TTC549 (cell line): ENCODE results near the gene CHST2.

Experiments
- FAIRE-seq: peaks from 2 replicates; lab custom pipeline; 2012; peaks lifted over from hg19 to GRCh38; lab: Jason Lieb, UNC

CHST2 gene

DNA sequence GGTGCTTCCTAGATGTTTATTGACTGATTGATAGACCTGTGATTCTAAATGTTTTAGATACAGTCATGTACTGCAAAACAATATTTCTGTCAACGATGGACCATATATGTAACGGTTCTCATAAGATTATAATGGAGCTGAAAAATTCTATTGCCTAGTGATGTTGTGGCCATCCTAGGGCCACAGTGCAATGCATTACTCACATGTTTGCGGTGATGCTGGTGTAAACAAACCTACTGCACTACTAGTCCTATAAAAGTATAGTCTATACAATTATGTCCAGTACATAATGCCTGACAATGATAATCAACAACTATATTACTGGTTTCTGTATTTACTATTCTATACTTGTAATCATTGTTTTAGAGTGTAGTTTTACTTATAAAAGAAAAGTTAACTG lies 46.8 kb downstream of the CHST2 start:
- FAIRE-seq: no peak

DNA sequence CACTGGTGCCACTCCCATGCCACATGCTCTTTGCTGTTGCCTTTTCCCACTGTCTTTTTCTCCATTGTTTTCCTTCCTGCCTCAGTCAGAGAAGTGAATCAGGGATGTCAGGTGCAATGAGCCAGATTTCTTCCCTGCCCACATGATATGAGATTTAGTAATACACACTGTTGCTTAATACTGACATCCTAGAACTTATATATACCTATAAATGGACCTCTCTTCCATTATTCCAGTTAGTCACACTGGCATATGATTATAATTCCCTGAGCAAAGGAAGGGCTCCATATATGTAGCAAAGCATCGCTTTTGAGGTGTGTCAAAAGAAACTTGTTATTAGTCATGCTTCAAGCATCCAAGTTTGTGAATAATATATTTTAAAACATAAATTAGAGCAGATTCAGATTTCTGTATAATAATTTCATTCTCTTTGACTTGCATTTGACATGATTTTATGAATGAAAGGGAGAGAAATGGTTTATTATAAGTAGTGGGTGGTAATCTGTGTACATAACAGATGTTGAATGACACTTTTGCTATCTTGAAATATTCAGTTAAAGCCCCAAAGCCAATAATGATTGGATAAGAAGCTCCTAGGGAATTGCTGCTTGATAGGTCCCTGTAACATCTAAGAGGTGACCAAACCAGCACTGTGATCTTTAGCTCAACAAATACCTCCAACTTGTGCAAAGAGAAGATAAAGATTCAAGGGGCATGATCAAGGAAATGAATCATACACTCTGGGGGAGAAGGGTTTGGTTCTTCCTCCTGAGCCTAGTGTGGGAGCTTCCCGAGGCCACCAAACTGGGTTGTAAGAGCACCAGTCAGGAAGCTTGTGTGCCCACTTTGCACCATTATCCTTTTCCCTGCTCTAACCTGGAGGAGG lies 48.6 kb downstream of the CHST2 start:
- FAIRE-seq: no peak

GRCh38 chr3:143168855-143169192 lies 49.3 kb downstream of the CHST2 start:
- FAIRE-seq: no peak

GRCh38 chr3:143170074-143170473 lies 50.5 kb downstream of the CHST2 start:
- FAIRE-seq: no peak

DNA sequence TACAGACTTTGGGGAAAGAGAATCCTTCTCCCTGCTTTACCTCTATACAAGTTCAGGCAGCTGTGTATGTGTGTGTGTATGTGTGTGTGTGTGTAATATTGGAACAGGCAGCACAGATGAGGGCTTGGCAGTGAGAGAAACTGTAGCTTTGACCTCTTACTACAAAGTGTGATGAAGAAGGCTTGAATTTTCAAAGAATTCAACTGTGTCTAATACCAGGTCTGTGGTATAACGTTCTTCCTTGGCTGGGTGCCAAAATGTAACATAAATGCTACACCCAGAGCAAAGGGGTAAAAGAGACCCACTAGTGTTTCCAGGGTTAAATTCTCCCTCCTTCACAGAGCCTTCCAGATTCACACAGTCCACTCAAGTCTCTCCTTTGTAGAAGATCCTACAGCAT lies 51.1 kb downstream of the CHST2 start:
- FAIRE-seq: no peak

DNA sequence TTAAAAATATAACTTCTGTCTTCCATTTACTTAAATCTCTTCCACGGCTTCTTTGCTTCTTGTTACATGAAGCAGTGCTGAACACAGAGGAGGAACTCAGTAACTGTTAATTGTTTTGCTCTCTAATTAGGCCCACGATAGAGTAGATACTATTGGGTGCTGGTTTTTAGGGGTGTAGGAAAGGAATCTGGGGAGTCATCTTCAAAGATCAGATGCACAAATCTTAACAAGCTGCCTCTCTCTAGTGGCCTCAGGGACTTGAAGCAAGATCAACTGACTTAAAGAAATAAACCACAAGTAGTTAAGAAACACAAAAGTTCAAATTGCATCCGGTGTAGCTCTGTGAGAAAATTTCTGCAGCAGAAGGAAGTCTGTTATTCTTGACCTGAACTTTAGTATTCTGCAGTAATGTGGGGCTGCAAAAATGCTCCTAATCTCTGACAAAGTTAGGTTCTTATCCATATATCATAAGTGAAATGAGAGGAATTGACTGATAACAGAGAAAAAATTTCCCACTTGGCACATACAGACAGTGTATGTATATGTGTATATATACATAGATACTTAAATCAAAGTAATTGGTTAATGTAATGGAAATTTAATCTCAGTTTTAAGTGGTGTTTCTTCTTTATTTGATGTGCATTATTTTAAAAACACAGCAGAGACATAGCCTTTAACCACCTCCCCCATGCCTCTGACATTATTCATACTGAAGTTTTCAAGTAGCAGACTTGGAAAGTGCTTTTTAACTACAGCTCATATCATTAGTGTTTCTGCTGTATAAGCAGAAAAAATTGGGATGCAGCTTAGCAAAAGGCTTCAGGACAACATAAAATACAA lies 51.8 kb downstream of the CHST2 start:
- no peak for FAIRE-seq

DNA sequence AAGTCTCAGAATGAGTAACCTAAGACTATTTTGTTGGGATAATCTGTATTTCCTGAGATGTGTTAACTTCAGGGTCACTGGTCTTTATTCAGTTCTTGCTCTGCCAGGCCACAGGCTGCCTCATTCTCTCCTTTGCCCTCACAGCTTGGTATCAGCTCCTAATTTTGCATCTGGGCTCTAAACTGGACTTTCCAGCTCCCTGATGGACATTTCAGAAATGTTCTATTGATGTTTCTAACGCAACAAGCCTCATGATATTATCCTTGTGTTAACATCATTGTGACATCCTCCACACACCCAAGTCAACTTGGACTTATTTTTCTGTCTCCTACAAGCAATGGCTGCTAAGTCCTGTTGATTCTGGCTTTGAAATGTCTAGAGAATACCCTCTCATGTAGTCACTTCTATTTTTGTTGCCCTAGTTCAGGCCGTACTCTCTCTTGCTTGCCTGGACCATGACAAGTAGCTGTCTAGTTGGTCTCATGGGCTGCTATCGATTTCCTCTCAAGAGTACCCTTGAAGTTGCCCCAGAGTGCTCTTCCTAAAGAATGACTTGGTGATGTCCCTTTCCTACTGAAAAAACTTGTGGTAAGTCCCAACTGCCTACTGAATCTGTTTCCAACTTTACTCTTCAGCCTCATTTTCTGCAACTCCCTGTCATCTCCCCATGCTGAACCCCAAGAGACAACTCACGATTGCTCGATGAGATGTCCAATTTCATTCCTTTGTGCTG lies 52.7 kb downstream of the CHST2 start:
- no peak for FAIRE-seq

DNA sequence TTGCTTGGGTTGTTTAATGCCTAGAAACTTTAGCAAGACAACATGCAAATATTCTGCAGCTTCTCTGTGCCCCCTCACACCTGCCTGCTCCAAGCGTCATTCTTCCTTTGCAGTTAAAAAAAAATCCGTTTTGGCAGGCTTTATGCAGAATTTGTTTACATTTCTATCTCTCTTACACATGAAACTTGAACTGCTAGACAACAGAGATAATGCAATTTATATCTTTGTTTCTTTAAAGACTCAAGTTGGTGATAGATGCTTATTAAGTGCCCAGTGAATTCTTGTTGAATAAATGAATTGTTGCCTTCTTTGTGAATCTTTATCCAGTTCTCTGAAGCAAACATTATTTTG lies 53.2 kb downstream of the CHST2 start:
- FAIRE-seq: no peak

DNA sequence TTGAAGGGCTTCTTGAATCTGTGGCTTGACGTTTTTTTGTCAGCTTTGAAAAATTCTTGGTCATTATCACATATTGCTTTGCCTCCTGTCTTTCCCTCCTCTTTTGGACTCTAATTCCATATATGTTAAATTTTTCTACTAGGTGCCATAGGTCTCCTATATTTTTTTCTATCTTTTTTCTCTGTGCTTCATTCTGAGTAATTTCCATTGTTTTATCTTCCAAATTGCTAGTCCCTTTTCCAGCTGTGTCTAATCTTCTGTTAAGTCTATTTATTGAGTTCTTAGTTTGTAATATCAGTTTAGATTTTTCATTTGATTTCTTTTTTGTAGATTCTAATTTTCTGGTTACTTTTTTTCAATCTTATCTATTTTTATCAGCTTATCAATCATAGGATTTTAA lies 53.7 kb downstream of the CHST2 start:
- FAIRE-seq: no peak
